ENCODE data around the gene ERVK3-1. TPM values are rescaled to one million over a fixed set of nuclear protein-coding genes. Genes with fewer than 3 reads are reported as not detected.
"Not testable (repeated sequence)": the region's sequence is repeated elsewhere in the genome, so short reads cannot be mapped to it uniquely, and the experiment has no call there.

Gene ERVK3-1
- total RNA-seq, 1 donor from 2014 or later: 36.2 TPM

GRCh38 chr19:58304255-58304654, 922 bp upstream of the ERVK3-1 start:
- Mint-ChIP-seq H3K4me3 (ENCODE audit: unreplicated experiment) (peak overlapping the region; percentile 100), H3K27ac (ENCODE audit: unreplicated experiment) (peak overlapping the region; percentile 99), H3K36me3 (ENCODE audit: unreplicated experiment) (peaks cover 53% of the 10 kb centered on the region), H3K4me1 (ENCODE audit: unreplicated experiment) (peaks cover 22% of the 10 kb centered on the region), H3K27me3 (ENCODE audit: unreplicated experiment) (no peaks in the 10 kb centered on the region), H3K9me3 (ENCODE audit: unreplicated experiment) (no peaks in the 10 kb centered on the region)
- TF ChIP-seq, protein P1, sequence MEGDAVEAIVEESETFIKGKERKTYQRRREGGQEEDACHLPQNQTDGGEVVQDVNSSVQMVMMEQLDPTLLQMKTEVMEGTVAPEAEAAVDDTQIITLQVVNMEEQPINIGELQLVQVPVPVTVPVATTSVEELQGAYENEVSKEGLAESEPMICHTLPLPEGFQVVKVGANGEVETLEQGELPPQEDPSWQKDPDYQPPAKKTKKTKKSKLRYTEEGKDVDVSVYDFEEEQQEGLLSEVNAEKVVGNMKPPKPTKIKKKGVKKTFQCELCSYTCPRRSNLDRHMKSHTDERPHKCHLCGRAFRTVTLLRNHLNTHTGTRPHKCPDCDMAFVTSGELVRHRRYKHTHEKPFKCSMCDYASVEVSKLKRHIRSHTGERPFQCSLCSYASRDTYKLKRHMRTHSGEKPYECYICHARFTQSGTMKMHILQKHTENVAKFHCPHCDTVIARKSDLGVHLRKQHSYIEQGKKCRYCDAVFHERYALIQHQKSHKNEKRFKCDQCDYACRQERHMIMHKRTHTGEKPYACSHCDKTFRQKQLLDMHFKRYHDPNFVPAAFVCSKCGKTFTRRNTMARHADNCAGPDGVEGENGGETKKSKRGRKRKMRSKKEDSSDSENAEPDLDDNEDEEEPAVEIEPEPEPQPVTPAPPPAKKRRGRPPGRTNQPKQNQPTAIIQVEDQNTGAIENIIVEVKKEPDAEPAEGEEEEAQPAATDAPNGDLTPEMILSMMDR (IDR thresholded peaks at IDR 0.05): no peak
- DNase-seq (ENCODE audit: extremely low spot score, unreplicated experiment): no peak

DNA sequence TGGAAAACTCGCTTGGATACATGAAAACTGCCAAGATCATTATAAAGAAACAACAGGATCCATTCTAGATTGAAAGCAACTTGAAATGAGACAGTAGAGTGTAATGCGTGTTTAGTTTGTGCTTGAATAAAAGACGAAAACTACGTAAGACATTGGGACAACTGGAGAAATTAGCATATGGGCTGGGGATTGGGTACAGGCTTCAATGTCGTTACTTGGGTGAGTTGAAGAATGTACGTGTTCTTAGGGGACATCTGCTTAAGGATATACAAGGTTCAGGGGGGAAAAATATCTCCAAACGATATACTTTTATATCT, 471 bp upstream of the ERVK3-1 start:
- peaks cover 22% of the 10 kb centered on the region for H3K4me1 Mint-ChIP-seq (ENCODE audit: unreplicated experiment)
- peaks cover 55% of the 10 kb centered on the region for H3K36me3 Mint-ChIP-seq (ENCODE audit: unreplicated experiment)
- no peaks in the 10 kb centered on the region for H3K9me3 Mint-ChIP-seq (ENCODE audit: unreplicated experiment)
- DNase-seq (ENCODE audit: extremely low spot score, unreplicated experiment): no peak
- H3K27ac Mint-ChIP-seq (ENCODE audit: unreplicated experiment): peak overlapping the region; percentile 99
- TF ChIP-seq, protein P1 (IDR thresholded peaks at IDR 0.05): no peak
- H3K4me3 Mint-ChIP-seq (ENCODE audit: unreplicated experiment): peak overlapping the region; percentile 100
- no peaks in the 10 kb centered on the region for H3K27me3 Mint-ChIP-seq (ENCODE audit: unreplicated experiment)

DNA sequence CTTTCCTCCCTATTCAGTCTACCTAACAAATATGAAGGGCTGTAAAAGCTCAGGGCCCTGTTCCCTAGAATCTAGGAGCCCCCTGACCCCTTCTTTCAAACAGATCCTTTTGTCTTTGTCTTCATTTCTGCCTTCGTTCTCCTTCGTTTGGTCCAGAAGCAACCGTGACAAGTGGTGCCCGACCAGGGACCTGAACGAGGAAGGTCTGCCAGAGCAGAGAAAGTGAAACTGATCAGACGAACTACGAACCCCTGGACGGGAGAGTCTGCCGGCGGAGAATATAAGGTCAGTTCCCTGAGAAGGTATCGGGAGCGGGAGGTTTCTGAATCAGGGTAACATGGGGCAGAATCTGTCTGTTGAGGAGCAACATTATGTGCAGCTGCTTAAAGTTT, 751 bp downstream of the ERVK3-1 start:
- DNase-seq (ENCODE audit: extremely low spot score, unreplicated experiment): no peak
- Mint-ChIP-seq H3K4me3 (ENCODE audit: unreplicated experiment) (peak overlapping the region; percentile 100), H3K4me1 (ENCODE audit: unreplicated experiment) (peaks cover 22% of the 10 kb centered on the region), H3K36me3 (ENCODE audit: unreplicated experiment) (peaks cover 49% of the 10 kb centered on the region), H3K27ac (ENCODE audit: unreplicated experiment) (peak overlapping the region; percentile 99), H3K9me3 (ENCODE audit: unreplicated experiment) (no peaks in the 10 kb centered on the region), H3K27me3 (ENCODE audit: unreplicated experiment) (no peaks in the 10 kb centered on the region)
- TF ChIP-seq, protein P1 (IDR thresholded peaks at IDR 0.05): no peak

DNA sequence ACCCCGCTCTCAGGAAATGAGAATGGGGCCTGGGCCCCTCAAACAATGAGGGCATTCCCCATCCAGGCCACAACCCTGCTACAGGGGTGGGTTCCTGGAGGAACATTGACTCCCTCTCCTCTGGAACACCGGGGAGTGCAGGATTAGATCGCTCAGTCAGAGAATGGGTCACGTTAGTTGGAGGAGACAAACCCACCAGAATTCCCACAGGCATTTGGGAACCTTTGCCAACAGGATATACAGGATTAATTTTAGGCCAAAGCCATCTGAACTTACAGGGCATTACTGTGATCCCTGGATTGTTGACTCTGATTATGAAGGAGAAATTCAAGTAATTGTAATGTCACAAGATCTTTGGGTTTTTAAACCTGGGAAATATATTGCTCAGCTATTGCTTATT, 2.6 kb downstream of the ERVK3-1 start:
- H3K27me3 Mint-ChIP-seq (ENCODE audit: unreplicated experiment): no peaks in the 10 kb centered on the region
- TF ChIP-seq, protein P1 (IDR thresholded peaks at IDR 0.05): no peak
- H3K9me3 Mint-ChIP-seq (ENCODE audit: unreplicated experiment): peaks cover 8% of the 10 kb centered on the region
- no peak overlapping the region for H3K4me3 Mint-ChIP-seq (ENCODE audit: unreplicated experiment)
- H3K36me3 Mint-ChIP-seq (ENCODE audit: unreplicated experiment): peaks cover 55% of the 10 kb centered on the region
- H3K27ac Mint-ChIP-seq (ENCODE audit: unreplicated experiment): no peak overlapping the region
- no peak for DNase-seq (ENCODE audit: extremely low spot score, unreplicated experiment)
- peaks cover 22% of the 10 kb centered on the region for H3K4me1 Mint-ChIP-seq (ENCODE audit: unreplicated experiment)

- TF ChIP-seq, protein P1 (IDR thresholded peaks at IDR 0.05): peak; percentile 37
- not testable (repeated sequence) for H3K27ac Mint-ChIP-seq (ENCODE audit: unreplicated experiment); H3K4me1 Mint-ChIP-seq (ENCODE audit: unreplicated experiment); DNase-seq (ENCODE audit: extremely low spot score, unreplicated experiment); H3K9me3 Mint-ChIP-seq (ENCODE audit: unreplicated experiment); H3K4me3 Mint-ChIP-seq (ENCODE audit: unreplicated experiment); H3K27me3 Mint-ChIP-seq (ENCODE audit: unreplicated experiment)
- H3K36me3 Mint-ChIP-seq (ENCODE audit: unreplicated experiment): peaks cover 71% of the 10 kb centered on the region
Measured at GRCh38 chr19:58310685-58311084, 5.5 kb downstream of the ERVK3-1 start.

All from osteocyte (in vitro differentiated cells).